ENCODE measurements around the gene EYA4. TPM values are rescaled to one million over a fixed set of nuclear protein-coding genes. Genes with fewer than 3 reads are reported as not detected.

EYA4 gene
- total RNA-seq, 2 experiments from 2014 or later = not detected

GRCh38 chr6:133456944-133457343 lies 215.8 kb downstream of the EYA4 start:
- Mint-ChIP-seq H3K27me3 (ENCODE audit: low read depth) (no peaks in the 10 kb centered on the region), H3K4me3 (no peak overlapping the region), H3K36me3 (ENCODE audit: low read depth) (no peaks in the 10 kb centered on the region), H3K4me1 (ENCODE audit: low read depth) (no peaks in the 10 kb centered on the region), H3K9me3 (ENCODE audit: insufficient read depth) (no peaks in the 10 kb centered on the region), H3K27ac (no peak overlapping the region)
- ATAC-seq (no peak), DNase-seq (no peak)
- POLR2A ChIA-PET = no interaction called here
- CTCF ChIA-PET = no interaction called here

GRCh38 chr6:133460101-133460500 lies 218.9 kb downstream of the EYA4 start:
- H3K27me3 Mint-ChIP-seq (ENCODE audit: low read depth) = no peaks in the 10 kb centered on the region
- ChIA-PET CTCF (interaction anchor here (0.6 kb wide), 1 partner anchor 468 kb away, joined by 5 read pairs; no protein-coding TSS in a partner anchor), POLR2A (no interaction called here)
- H3K4me1 Mint-ChIP-seq (ENCODE audit: low read depth) = no peaks in the 10 kb centered on the region
- no peak for ATAC-seq
- H3K36me3 Mint-ChIP-seq (ENCODE audit: low read depth) = no peaks in the 10 kb centered on the region
- no peaks in the 10 kb centered on the region for H3K9me3 Mint-ChIP-seq (ENCODE audit: insufficient read depth)
- no peak overlapping the region for H3K4me3 Mint-ChIP-seq
- H3K27ac Mint-ChIP-seq = no peak overlapping the region
- DNase-seq = no peak

DNA sequence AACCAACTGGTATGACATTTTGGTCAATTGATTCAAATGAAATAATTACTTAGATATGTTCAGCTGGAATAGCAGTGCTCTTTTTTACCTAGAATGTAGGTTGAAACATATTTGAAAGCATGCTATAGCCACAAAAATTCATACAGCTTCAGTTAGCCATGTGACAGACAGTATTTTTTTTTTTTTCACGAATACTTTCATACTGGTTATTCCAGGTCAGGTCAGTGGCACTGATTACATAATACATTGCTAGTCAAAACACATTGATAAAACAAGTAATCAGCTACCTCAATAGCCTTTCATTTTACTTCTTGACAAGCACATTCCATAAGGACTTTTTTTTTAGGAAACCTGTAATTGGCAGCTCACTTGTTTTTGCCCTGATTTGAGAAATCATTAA lies 222.6 kb downstream of the EYA4 start:
- no peaks in the 10 kb centered on the region for H3K9me3 Mint-ChIP-seq (ENCODE audit: insufficient read depth)
- H3K4me3 Mint-ChIP-seq = no peak overlapping the region
- POLR2A ChIA-PET = no interaction called here
- no peaks in the 10 kb centered on the region for H3K27me3 Mint-ChIP-seq (ENCODE audit: low read depth)
- H3K36me3 Mint-ChIP-seq (ENCODE audit: low read depth) = no peaks in the 10 kb centered on the region
- DNase-seq = no peak
- H3K27ac Mint-ChIP-seq = no peak overlapping the region
- CTCF ChIA-PET = no interaction called here
- ATAC-seq = no peak
- H3K4me1 Mint-ChIP-seq (ENCODE audit: low read depth) = no peaks in the 10 kb centered on the region

GRCh38 chr6:133466680-133467079 lies 225.5 kb downstream of the EYA4 start:
- Mint-ChIP-seq H3K4me3 (no peak overlapping the region), H3K9me3 (ENCODE audit: insufficient read depth) (no peaks in the 10 kb centered on the region), H3K27ac (no peak overlapping the region), H3K4me1 (ENCODE audit: low read depth) (no peaks in the 10 kb centered on the region), H3K27me3 (ENCODE audit: low read depth) (no peaks in the 10 kb centered on the region), H3K36me3 (ENCODE audit: low read depth) (no peaks in the 10 kb centered on the region)
- POLR2A ChIA-PET = no interaction called here
- no peak for DNase-seq
- no peak for ATAC-seq
- CTCF ChIA-PET = no interaction called here

GRCh38 chr6:133467231-133467981 lies 226.2 kb downstream of the EYA4 start:
- H3K36me3 Mint-ChIP-seq (ENCODE audit: low read depth) = no peaks in the 10 kb centered on the region
- H3K27me3 Mint-ChIP-seq (ENCODE audit: low read depth) = no peaks in the 10 kb centered on the region
- no peak for ATAC-seq
- ChIA-PET POLR2A (no interaction called here), CTCF (no interaction called here)
- DNase-seq = no peak
- no peaks in the 10 kb centered on the region for H3K4me1 Mint-ChIP-seq (ENCODE audit: low read depth)
- no peaks in the 10 kb centered on the region for H3K9me3 Mint-ChIP-seq (ENCODE audit: insufficient read depth)
- no peak overlapping the region for H3K4me3 Mint-ChIP-seq
- H3K27ac Mint-ChIP-seq = no peak overlapping the region

DNA sequence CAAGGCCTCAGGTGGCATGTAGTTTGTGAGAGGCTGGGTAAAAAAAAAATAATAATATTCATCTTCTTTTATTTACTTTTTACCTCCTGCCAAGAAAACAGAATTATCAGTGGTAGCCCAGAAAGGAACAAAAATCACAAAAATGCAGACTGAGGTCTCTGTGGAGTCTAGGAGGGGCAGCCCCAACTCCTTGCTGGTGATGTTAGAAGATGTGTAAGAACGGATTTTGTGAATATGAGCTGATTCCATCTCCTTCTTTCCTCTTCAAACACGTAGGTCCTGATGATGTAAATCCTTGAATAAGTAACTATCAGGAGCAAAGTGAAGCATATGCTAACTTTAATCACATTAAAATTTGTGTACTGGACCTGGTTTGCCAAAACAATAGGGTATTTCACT lies 226.8 kb downstream of the EYA4 start:
- CTCF ChIA-PET = no interaction called here
- ATAC-seq = no peak
- POLR2A ChIA-PET = no interaction called here
- Mint-ChIP-seq H3K4me3 (no peak overlapping the region), H3K4me1 (ENCODE audit: low read depth) (no peaks in the 10 kb centered on the region), H3K36me3 (ENCODE audit: low read depth) (no peaks in the 10 kb centered on the region), H3K27ac (no peak overlapping the region), H3K9me3 (ENCODE audit: insufficient read depth) (no peaks in the 10 kb centered on the region), H3K27me3 (ENCODE audit: low read depth) (no peaks in the 10 kb centered on the region)
- DNase-seq = no peak

DNA sequence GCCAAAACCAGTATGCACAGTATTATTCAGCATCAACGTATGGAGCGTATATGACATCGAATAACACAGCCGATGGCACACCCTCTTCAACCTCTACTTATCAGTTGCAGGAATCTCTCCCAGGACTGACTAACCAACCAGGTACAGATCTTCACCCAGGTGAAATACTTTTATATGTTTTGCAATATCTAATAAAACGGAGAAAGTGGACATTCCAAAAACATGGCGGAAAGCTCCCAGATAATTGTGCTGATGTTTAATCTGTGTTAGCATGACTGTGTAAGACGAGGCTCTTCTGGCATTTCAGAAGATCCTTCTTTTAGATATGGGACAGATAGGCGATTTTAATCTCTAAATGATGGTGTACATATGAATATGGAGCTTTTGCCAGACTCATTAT lies 227.4 kb downstream of the EYA4 start:
- DNase-seq (no peak), ATAC-seq (no peak)
- POLR2A ChIA-PET = no interaction called here
- Mint-ChIP-seq H3K4me1 (ENCODE audit: low read depth) (no peaks in the 10 kb centered on the region), H3K36me3 (ENCODE audit: low read depth) (no peaks in the 10 kb centered on the region), H3K27ac (no peak overlapping the region), H3K9me3 (ENCODE audit: insufficient read depth) (no peaks in the 10 kb centered on the region), H3K4me3 (no peak overlapping the region), H3K27me3 (ENCODE audit: low read depth) (no peaks in the 10 kb centered on the region)
- CTCF ChIA-PET = no interaction called here

DNA sequence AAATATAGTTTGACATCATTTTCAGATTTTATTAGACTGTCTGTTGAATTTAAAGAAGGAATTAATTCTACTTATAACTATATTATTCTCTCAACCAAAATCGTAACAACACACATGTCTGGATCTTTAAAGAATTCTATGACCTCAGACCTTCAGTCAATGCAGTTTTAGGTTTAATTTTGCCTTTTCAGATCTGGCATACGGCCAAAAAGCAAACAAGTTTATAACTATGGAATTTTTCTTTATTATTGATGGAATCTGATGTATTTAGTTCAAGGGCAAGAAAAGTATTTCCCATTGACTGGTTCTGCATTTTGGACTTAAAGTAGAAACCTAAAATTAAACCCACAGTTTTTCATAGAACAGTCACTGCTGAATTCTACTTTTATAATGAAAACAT lies 233.4 kb downstream of the EYA4 start:
- H3K9me3 Mint-ChIP-seq (ENCODE audit: insufficient read depth) = no peaks in the 10 kb centered on the region
- ChIA-PET CTCF (no interaction called here), POLR2A (no interaction called here)
- ATAC-seq = no peak
- DNase-seq = no peak
- H3K27ac Mint-ChIP-seq = no peak overlapping the region
- no peaks in the 10 kb centered on the region for H3K36me3 Mint-ChIP-seq (ENCODE audit: low read depth)
- H3K27me3 Mint-ChIP-seq (ENCODE audit: low read depth) = no peaks in the 10 kb centered on the region
- H3K4me1 Mint-ChIP-seq (ENCODE audit: low read depth) = no peaks in the 10 kb centered on the region
- H3K4me3 Mint-ChIP-seq = no peak overlapping the region

- CTCF ChIA-PET = no interaction called here
- no peak overlapping the region for H3K27ac Mint-ChIP-seq
- no peak overlapping the region for H3K4me3 Mint-ChIP-seq
- H3K9me3 Mint-ChIP-seq (ENCODE audit: insufficient read depth) = no peaks in the 10 kb centered on the region
- H3K36me3 Mint-ChIP-seq (ENCODE audit: low read depth) = no peaks in the 10 kb centered on the region
- H3K4me1 Mint-ChIP-seq (ENCODE audit: low read depth) = no peaks in the 10 kb centered on the region
- DNase-seq (no peak), ATAC-seq (no peak)
- H3K27me3 Mint-ChIP-seq (ENCODE audit: low read depth) = no peaks in the 10 kb centered on the region
- POLR2A ChIA-PET = no interaction called here
These were observed 237.5 kb downstream of the EYA4 start for GRCh38 chr6:133478673-133479072.

GRCh38 chr6:133487174-133487573 lies 246.0 kb downstream of the EYA4 start:
- no peak for DNase-seq
- H3K4me1 Mint-ChIP-seq (ENCODE audit: low read depth) = no peaks in the 10 kb centered on the region
- ChIA-PET POLR2A (no interaction called here), CTCF (no interaction called here)
- H3K9me3 Mint-ChIP-seq (ENCODE audit: insufficient read depth) = no peaks in the 10 kb centered on the region
- no peak for ATAC-seq
- H3K4me3 Mint-ChIP-seq = no peak overlapping the region
- H3K27ac Mint-ChIP-seq = no peak overlapping the region
- no peaks in the 10 kb centered on the region for H3K36me3 Mint-ChIP-seq (ENCODE audit: low read depth)
- H3K27me3 Mint-ChIP-seq (ENCODE audit: low read depth) = no peaks in the 10 kb centered on the region

- no peaks in the 10 kb centered on the region for H3K9me3 Mint-ChIP-seq (ENCODE audit: insufficient read depth)
- ChIA-PET POLR2A (no interaction called here), CTCF (no interaction called here)
- H3K4me1 Mint-ChIP-seq (ENCODE audit: low read depth) = no peaks in the 10 kb centered on the region
- ATAC-seq (no peak), DNase-seq (no peak)
- no peaks in the 10 kb centered on the region for H3K36me3 Mint-ChIP-seq (ENCODE audit: low read depth)
- H3K27ac Mint-ChIP-seq = no peak overlapping the region
- H3K4me3 Mint-ChIP-seq = no peak overlapping the region
- no peaks in the 10 kb centered on the region for H3K27me3 Mint-ChIP-seq (ENCODE audit: low read depth)
These were observed 254.2 kb downstream of the EYA4 start for GRCh38 chr6:133495205-133495903.

- no peak for ATAC-seq
- Mint-ChIP-seq H3K9me3 (ENCODE audit: insufficient read depth) (no peaks in the 10 kb centered on the region), H3K4me1 (ENCODE audit: low read depth) (no peaks in the 10 kb centered on the region), H3K27me3 (ENCODE audit: low read depth) (no peaks in the 10 kb centered on the region), H3K27ac (no peak overlapping the region), H3K4me3 (no peak overlapping the region), H3K36me3 (ENCODE audit: low read depth) (no peaks in the 10 kb centered on the region)
- POLR2A ChIA-PET = interaction anchor here (0.6 kb wide), 1 partner anchor 672 kb away, joined by 3 read pairs; no protein-coding TSS in a partner anchor
- CTCF ChIA-PET = interaction anchor here (1.1 kb wide), 1 partner anchor 42 kb away, joined by 3 read pairs; no protein-coding TSS in a partner anchor
- no peak for DNase-seq
These were observed 258.5 kb downstream of the EYA4 start for GRCh38 chr6:133499662-133500061.

Data from activated CD8-positive, alpha-beta T cell treated with anti-CD3 and anti-CD28 coated beads, Interleukin-2, amount 10 ng/mL, durations not matched to agents 7 days and 5 days (primary cell).